HUDEP-2 (cell line): ENCODE data around the gene XYLT1.
"Not testable (repeated sequence)": the region's sequence is repeated elsewhere in the genome, so short reads cannot be mapped to it uniquely, and the experiment has no call there.

ENCODE experiments used
- DNase-seq, 76 experiments: peaks; one replicate each; lab custom pipeline; 2025; ENCODE audit not compliant: unreplicated experiment in 76 of 76; lab: John Stamatoyannopoulos, UW

The XYLT1 gene

GRCh38 chr16:17432901-17433576 is 37.7 kb downstream of the XYLT1 start:
- no peak for DNase-seq

- no peak for DNase-seq
Measured at GRCh38 chr16:17431968-17432625, 38.7 kb downstream of the XYLT1 start.

- no peak for DNase-seq
Measured at GRCh38 chr16:17431012-17431411, 39.7 kb downstream of the XYLT1 start.

GRCh38 chr16:17426451-17426850 is 44.3 kb downstream of the XYLT1 start:
- no peak for DNase-seq

- no peak for DNase-seq
Measured at GRCh38 chr16:17424771-17425170, 46.0 kb downstream of the XYLT1 start.

GRCh38 chr16:17423221-17423620 is 47.5 kb downstream of the XYLT1 start:
- DNase-seq, result no peak

- DNase-seq, result no peak
Measured at GRCh38 chr16:17420816-17421215, 49.9 kb downstream of the XYLT1 start.

GRCh38 chr16:17419266-17419665 is 51.5 kb downstream of the XYLT1 start:
- DNase-seq, result no peak

- no peak for DNase-seq
Measured at GRCh38 chr16:17417740-17418139, 53.0 kb downstream of the XYLT1 start.

DNA sequence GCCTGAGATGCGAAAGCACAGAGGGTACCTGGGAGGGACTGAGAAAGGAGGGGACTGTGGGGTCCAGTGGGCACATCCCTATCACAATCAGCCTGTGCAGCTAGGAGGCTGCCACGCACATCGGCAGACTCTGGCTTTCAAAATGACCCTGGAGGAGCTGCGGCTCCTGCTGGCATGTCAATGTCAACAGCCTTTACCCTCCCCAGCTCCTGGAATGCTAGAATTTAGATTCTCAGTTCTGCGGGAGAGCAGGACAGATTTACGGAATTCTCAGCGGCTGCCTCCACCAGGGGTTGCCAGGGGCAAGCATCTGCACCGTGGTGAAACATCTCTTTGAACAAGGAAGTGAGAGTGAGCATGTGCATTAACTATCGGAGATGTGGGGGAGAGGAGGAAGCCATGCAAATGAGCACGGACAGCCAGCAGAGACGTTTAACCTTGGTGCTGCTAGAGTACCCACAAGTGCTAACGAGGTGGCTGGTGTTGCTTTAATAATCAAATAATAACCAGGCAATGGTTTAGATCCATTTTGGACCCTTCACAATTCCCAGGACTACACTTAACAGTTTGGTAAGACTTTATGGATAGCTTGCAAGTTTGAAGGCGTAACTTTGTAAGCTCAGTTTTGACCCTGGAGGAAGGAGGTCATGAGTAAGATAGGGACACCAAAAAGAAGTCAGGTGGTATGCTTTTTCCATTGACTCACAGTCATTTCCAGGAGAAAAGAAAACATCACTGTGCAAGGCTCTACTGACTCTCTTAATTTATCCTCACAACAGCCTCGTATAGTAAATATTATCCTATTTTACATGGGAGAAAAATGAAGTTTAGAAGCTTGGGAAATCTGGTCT is 54.1 kb downstream of the XYLT1 start:
- DNase-seq, result no peak

GRCh38 chr16:17414916-17415315 is 55.8 kb downstream of the XYLT1 start:
- DNase-seq, result no peak

- DNase-seq, result no peak
Measured at GRCh38 chr16:17414421-17414820, 56.3 kb downstream of the XYLT1 start.

- no peak for DNase-seq
Measured at GRCh38 chr16:17413508-17413907, 57.3 kb downstream of the XYLT1 start.

DNA sequence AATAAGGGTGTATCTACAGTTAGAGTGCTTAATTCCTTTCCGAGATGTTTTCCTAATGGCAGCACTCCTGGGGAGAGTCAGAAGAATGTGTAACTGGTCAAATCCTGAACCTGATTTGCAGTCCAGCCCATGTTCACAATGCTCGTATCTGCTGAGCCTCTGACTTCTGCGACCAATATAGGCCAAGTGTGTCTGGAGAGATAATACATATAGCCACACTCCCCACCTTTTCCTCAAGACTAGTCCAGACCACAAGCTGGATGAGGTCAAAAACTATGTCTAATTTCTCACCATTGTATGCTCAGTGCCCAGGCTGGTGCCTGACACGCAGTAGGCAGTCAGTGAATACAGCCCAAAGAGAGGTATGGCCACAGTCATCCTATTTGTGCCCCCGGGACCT is 58.0 kb downstream of the XYLT1 start:
- DNase-seq, result no peak

DNA sequence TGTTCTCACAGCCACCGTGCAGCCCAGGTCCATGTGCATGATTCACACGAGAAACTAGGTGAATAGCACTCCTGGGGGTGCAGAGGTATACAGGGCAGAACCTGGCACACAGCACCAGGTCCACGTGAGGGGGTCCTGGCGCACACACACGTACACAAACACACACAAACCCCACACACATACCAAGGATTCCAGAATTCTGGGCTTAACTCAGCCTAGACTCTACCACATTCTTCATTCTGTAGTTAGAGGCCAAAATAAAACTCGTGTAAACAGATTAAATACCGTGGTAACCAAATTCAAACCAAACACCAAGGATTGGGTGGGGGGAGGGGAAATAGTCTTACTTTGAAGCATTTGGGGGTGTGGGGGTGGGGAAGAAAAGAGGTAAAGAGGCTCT is 58.5 kb downstream of the XYLT1 start:
- DNase-seq, result no peak

GRCh38 chr16:17411263-17411662 is 59.5 kb downstream of the XYLT1 start:
- no peak for DNase-seq

DNA sequence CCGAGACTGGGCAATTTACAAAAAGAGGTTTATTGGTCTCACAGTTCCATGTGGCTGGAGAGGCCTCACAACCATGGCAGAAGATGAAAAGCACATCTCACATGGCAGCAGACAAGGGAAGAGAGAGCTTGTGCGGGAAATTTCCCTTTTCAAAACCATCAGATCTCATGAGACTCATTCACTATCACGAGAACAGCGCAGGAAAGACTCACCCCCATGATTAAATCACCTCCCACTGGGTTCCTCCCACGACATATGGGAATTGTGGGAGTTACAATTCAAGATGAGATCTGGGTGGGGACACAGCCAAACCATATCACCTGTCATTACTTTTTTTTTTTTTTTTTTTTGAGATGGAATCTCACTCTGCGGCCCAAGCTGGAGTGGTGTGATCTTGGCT is 60.4 kb downstream of the XYLT1 start:
- DNase-seq, result not testable (repeated sequence)

GRCh38 chr16:17409894-17410293 is 60.9 kb downstream of the XYLT1 start:
- no peak for DNase-seq

DNA sequence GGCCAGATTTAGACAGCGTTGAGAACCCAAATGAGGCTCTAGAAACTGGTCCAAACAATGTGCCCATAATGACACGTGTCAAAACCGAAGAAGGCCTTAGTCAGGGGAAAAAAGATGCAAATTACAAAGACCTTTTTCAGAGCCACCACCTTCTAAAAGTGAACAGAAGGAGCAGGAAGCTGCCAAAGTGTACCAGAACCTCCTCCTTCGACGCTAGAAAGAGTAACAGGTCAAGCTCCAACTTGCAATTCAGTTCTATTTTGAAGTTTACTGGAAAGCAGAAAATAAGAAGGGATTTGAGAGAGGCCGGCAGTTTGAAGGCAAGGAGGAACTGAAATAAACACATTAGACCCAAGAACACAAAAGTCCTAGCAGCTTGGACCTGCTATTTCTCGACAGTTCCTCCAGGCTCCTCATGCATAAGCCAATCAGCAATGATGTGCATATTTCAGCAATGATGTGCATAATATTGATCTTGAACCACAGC is 61.8 kb downstream of the XYLT1 start:
- no peak for DNase-seq

- no peak for DNase-seq
Measured at GRCh38 chr16:17408296-17408695, 62.5 kb downstream of the XYLT1 start.

DNA sequence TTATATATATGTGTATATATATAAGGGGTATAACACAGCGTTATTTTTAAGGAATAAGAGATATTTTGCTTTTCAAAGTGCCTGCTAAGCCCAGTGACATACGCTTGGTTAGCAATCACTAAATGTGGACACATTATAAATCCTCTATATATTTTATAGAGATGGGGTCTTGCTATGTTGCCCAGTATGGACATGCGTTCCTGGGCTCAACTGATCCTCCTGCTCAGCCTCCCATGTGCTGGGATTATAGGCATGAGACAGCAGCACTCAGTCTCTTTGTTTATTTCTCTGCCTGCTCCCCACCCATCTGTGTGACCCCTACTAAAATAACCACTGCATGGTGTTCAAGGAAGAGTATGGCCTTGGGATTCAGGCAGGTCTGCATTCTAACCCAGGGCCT is 63.4 kb downstream of the XYLT1 start:
- DNase-seq, result no peak
